Effector CD4-positive, alpha-beta T cell (primary cell): Measurements from ENCODE around the gene SUV39H2.
"Not testable (repeated sequence)": the region's sequence is repeated elsewhere in the genome, so short reads cannot be mapped to it uniquely, and the experiment has no call there.

Experiments used
- DNase-seq: peaks from one replicate; pipeline ENCODE4 v3.0.0-alpha.2; 2020
- total RNA-seq: gene quantifications from one replicate; lab custom pipeline; 2026; lab: John Stamatoyannopoulos, UW

Gene SUV39H2
- total RNA-seq = 3.6 reads per million, percentile 14 among the genes with 10 or more reads in this experiment

DNA sequence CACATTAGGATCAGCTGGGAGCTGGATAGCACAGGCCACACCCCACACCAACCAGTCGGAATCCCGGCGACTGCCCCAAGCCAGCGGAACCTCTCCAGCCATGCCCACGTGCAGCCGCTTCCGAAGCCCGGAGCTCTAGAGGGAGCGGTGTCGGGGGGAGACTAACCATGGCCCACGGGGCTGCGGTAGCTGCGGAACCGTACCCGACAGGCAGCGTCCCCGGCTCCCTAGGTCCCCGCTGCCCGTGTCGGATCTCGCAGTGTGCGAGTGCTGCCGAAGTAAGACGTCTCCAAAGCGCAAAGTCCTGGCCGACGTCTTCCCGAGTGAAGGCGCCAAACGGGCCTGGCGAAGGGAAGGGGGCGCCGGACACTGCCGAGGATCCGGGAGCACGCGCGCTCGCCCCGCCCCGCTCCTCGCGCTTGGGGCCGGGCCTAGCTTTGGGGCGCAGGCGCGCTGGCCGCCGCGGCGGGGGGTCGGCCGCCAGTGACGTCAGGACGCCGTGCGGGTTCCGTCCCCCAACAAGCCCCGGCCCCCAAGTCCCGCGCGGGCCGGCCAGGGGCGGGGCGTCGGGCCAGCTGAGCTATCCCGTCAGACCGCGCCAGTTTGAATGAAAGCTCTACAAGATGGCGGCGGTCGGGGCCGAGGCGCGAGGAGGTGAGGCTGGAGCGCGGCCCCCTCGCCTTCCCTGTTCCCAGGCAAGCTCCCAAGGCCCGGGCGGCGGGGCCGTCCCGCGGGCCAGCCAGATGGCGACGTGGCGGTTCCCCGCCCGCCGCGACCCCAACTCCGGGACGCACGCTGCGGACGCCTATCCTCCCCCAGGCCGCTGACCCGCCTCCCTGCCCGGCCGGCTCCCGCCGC, at the start of gene SUV39H2:
Gene SUV39H2 (plus strand): TSS at position 601 of the 858 bp plus-strand sequence. CDS start 23 bp downstream, at position 624.
- DNase-seq = peak; percentile 85

GRCh38 chr10:14833106-14833505, 45.6 kb upstream of the SUV39H2 start:
- no peak for DNase-seq

- DNase-seq = no peak
Measured at GRCh38 chr10:14836208-14836607, 42.5 kb upstream of the SUV39H2 start.

- no peak for DNase-seq
Measured at GRCh38 chr10:14837003-14837756, 41.5 kb upstream of the SUV39H2 start.

DNA sequence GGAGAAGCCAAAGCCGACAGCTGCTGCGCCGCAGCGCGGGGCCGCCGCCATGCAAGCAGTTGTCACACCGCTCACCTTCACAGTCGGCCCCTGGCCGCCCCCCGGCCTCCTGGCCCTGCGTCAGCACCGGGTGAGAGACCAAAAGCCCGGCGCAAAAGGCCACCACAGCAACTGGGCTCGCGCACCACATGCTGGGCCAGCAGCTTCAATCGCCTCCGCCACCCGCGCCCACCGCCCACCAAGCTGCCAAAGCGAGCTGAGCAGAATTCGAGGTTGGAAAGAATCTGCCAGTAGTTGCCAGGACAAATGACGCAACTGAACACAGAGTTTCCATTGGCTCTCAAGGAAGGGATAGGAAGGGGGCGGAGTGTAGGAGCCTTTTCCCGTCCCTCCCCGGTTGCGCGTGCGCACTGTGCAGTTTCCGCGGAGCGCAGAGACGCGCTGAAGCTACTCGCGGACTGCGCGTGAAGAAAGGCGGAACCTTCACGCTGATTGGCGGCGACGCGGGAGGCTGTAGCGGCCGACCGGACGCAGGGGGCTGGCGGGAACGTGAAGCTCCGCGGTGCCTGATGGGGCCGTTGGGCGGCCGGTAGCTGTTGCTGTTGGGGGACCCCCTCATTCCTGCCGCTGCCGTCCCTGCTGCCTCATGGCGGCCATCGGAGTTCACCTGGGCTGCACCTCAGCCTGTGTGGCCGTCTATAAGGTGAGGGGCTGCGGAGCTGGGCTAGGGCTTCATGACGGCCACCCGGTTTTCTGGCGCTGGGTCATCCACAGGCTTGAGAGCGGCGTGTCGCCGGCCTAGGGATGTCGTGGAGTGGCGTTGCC, 40.7 kb upstream of the SUV39H2 start, which contains the start of the genes CDNF, HSPA14 and MSANTD7:
Gene CDNF (minus strand): TSS at position 281 of the 825 bp plus-strand sequence. CDS start 91 bp downstream, at position 190.
Gene HSPA14 (plus strand): TSS at position 550 of the 825 bp plus-strand sequence. CDS start 97 bp downstream, at position 647.
Gene MSANTD7 (plus strand): TSS at position 550 of the 825 bp plus-strand sequence. CDS start 3,979 bp downstream, outside the sequence.
- peak; percentile 100 for DNase-seq

DNA sequence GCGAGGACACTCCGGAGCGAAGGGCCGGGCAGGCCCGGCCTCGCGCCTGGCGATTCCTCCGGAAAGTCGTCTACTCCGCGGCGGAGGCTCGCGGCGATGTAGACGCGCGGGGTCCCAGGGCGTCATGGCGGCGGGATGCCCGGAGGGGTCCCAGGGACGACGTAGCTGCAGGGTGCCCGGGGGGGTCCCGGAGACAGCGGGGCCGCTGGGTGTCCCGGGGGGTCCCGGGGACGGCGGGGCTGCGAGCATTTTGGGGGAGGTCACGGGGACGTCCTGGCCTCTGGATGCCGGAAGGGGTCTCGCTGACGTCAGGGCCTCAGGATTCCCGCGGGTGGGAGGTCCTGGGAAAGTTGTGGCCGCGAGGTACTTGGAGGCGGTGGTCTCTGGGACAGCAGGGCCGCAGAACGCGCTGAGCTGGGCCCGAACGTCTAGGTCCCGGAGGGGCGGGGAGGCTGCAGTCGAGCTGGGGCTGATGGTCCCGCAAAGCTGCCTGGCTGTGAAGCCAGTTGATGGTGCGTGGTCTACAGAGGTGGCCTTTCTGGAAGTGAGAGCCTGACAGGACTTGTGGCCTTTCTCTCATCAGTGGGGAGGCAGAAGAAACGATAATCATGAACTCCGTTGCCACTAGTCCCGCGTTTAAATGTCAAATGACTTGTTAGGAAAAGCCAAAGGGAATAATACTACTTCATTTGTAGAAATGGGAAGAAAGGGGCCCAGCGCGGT, 39.9 kb upstream of the SUV39H2 start:
- peak; percentile 14 for DNase-seq

- no peak for DNase-seq
Measured at GRCh38 chr10:14839305-14839695, 39.4 kb upstream of the SUV39H2 start.

GRCh38 chr10:14840178-14840577, 38.5 kb upstream of the SUV39H2 start:
- no peak for DNase-seq

GRCh38 chr10:14843327-14843988, 35.2 kb upstream of the SUV39H2 start:
- no peak for DNase-seq

DNA sequence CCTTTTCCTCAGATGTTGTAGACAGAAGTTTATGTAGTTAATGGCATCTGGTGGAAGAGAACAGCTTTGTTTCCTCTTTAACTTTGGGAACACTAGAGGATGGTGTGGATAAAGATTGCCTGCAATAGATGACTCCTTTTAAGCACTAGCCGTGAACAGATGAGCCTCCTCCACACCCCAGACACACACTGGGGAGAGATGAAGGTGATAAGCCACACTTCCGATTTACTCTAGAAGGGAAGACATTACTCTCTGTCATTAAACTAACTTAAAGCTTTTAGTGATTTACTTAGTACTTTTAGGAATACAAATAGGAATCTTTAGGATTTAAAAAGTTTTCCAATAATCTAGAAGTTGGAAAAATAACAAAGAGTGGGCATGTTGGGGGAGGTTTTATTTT, 33.7 kb upstream of the SUV39H2 start:
- no peak for DNase-seq

- DNase-seq = no peak
Measured at GRCh38 chr10:14852236-14852635, 26.4 kb upstream of the SUV39H2 start.

DNA sequence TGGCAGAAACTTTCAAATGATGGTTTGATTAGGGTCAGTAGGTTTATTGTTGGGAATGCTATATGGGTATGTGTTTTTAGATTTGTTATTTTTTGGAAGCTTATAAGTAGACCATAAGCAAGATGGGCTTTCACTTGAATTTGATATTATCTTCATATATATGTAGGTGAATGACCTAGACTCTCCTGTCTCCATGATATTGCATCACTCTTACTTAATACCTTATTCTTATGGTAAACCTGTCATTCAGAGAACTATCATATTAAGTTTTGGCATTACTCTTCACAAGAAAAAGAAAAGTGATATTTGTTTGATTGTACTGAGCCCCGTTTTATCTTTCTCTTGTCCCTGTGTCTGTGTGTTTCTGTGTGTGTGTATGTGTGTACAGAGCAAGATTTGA, 23.2 kb upstream of the SUV39H2 start:
- DNase-seq = no peak

GRCh38 chr10:14858338-14858960, 20.2 kb upstream of the SUV39H2 start:
- no peak for DNase-seq

DNA sequence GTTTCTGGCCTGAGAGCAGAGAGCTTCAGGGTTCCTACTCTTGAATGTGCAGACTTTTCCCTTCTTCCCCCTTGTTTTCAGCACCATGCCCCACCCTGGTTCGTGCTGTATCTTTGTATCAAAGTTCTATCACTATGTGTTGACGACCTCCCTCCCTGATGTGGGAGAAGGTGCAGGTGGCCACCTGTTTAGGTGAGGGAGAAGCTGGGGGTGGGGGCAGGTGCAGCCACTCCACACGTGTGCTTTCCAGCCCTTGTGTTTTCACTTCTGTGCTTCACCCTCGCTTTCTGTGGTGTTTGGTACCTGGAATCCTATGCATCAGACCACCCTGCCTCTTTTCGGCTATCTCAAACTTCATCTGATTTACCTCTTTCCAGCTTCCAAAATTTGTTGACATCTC, 19.6 kb upstream of the SUV39H2 start:
- no peak for DNase-seq

DNA sequence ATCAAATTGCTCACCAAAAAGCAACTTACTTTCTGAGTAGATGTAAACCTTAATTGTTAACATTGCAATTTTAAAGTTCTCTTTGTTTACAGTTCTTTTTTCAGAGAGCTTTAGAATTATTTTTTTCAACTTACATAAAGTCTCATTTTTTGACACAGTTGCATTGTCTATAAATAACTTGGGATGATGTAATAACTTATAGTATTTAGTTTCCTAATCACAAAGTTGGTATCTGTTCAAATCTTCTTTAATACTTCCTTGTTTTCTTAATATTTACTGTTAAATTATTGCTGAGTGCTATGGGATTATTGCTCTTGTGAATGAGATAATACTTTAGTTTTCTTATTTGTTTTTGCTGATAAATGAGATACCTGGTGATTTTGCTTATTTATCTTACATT, 18.9 kb upstream of the SUV39H2 start:
- no peak for DNase-seq

DNA sequence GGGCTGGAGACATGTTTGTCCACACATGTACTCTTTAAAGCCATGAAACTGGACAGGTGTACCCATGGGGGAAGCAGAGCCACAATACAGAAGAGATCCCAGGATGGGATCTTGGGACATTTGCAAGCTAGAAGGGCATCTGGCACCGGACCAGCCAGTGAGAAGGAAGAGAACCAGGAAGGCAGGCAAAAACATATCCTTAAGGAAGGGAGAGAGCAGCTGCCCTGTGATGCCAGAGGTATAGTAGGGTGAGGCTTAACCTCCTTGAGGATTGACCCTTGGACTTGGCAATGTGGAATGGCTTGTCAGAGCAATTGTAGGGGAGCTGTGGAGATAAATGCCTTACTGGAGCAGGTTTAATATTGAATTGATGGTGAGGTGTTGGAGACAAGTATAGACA, 17.9 kb upstream of the SUV39H2 start:
- DNase-seq = no peak

- DNase-seq = not testable (repeated sequence)
Measured at GRCh38 chr10:14864466-14864865, 14.2 kb upstream of the SUV39H2 start.

GRCh38 chr10:14864871-14865270, 13.8 kb upstream of the SUV39H2 start:
- DNase-seq = not testable (repeated sequence)

GRCh38 chr10:14873090-14873760, 5.4 kb upstream of the SUV39H2 start:
- DNase-seq = no peak

- no peak for DNase-seq
Measured at GRCh38 chr10:14875941-14876340, 2.7 kb upstream of the SUV39H2 start.
